ENCODE measurements around the gene P2RX6.
"Not testable (repeated sequence)": the region's sequence is repeated elsewhere in the genome, so short reads cannot be mapped to it uniquely, and the experiment has no call there.

P2RX6 gene

GRCh38 chr22:20968281-20968977 lies 46.5 kb upstream of the P2RX6 start:
- no peak for DNase-seq
- peaks cover 0 to 17% (median 11%) of the 10 kb centered on the region in 4 donors for H3K4me1 ChIP-seq
- no peaks in the 10 kb centered on the region for H3K9me3 ChIP-seq
- peaks cover 0 to 40% of the 10 kb centered on the region in 2 donors for H3K27me3 ChIP-seq
- H3K27ac ChIP-seq, result no peak overlapping the region
- H3K36me3 ChIP-seq, result no peaks in the 10 kb centered on the region
- TF ChIP-seq, protein P1, sequence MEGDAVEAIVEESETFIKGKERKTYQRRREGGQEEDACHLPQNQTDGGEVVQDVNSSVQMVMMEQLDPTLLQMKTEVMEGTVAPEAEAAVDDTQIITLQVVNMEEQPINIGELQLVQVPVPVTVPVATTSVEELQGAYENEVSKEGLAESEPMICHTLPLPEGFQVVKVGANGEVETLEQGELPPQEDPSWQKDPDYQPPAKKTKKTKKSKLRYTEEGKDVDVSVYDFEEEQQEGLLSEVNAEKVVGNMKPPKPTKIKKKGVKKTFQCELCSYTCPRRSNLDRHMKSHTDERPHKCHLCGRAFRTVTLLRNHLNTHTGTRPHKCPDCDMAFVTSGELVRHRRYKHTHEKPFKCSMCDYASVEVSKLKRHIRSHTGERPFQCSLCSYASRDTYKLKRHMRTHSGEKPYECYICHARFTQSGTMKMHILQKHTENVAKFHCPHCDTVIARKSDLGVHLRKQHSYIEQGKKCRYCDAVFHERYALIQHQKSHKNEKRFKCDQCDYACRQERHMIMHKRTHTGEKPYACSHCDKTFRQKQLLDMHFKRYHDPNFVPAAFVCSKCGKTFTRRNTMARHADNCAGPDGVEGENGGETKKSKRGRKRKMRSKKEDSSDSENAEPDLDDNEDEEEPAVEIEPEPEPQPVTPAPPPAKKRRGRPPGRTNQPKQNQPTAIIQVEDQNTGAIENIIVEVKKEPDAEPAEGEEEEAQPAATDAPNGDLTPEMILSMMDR (IDR thresholded peaks at IDR 0.05), result no peak
- H3K4me3 ChIP-seq, result no peak overlapping the region
- intact Hi-C loops (cut with DNase I; ENCODE audit: low total_unique reads), result loop anchor here (1.0 kb wide), 1 partner anchor 37 kb away; no protein-coding TSS in a partner anchor

- H3K9me3 ChIP-seq, result no peaks in the 10 kb centered on the region
- H3K27me3 ChIP-seq, result peaks cover 0 to 36% of the 10 kb centered on the region in 2 donors
- H3K27ac ChIP-seq, result no peak overlapping the region
- TF ChIP-seq, protein P1 (IDR thresholded peaks at IDR 0.05), result no peak
- H3K4me1 ChIP-seq, result peaks cover 0 to 6% (median 0%) of the 10 kb centered on the region in 4 donors
- no peak overlapping the region for H3K4me3 ChIP-seq
- DNase-seq, result no peak
- H3K36me3 ChIP-seq, result no peaks in the 10 kb centered on the region
- intact Hi-C loops (cut with DNase I; ENCODE audit: low total_unique reads), result no loop called here
Measured at GRCh38 chr22:20970939-20971657, 43.9 kb upstream of the P2RX6 start.

DNA sequence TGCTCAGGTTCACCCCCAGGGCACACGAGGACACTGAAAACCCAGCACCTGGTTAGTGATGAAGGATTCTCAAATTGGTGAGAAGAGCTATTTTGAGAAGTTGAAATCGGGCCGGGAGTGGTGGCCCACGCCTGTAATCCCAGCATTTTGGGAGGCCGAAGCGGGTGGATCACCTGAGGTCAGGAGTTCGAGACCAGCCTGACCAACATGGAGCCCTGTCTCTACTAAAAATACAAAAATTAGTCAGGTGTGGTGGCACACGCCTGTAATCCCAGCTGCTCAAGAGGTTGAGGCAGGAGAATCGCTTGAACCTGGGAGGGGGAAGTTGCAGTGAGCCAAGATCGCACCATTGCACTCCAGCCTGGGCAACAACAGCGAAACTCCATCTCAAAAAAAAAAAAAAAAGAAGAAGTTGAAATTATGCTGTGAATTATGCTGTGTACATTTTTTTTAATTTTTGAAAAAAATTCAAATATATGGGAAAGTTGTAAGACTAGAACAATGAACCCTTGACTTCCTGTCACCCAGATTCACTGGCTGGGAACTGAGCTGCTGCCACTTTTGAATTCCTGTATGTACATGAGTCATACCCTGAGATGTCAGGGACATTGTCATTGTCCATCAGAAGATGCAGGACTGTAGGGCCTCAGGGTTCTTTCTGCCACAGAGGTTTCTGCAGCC lies 42.8 kb upstream of the P2RX6 start:
- H3K27ac ChIP-seq; H3K36me3 ChIP-seq; H3K4me1 ChIP-seq; intact Hi-C loops (cut with DNase I; ENCODE audit: low total_unique reads); H3K9me3 ChIP-seq; DNase-seq; H3K4me3 ChIP-seq: not testable (repeated sequence)
- H3K27me3 ChIP-seq, result peaks cover 0 to 35% of the 10 kb centered on the region in 2 donors

DNA sequence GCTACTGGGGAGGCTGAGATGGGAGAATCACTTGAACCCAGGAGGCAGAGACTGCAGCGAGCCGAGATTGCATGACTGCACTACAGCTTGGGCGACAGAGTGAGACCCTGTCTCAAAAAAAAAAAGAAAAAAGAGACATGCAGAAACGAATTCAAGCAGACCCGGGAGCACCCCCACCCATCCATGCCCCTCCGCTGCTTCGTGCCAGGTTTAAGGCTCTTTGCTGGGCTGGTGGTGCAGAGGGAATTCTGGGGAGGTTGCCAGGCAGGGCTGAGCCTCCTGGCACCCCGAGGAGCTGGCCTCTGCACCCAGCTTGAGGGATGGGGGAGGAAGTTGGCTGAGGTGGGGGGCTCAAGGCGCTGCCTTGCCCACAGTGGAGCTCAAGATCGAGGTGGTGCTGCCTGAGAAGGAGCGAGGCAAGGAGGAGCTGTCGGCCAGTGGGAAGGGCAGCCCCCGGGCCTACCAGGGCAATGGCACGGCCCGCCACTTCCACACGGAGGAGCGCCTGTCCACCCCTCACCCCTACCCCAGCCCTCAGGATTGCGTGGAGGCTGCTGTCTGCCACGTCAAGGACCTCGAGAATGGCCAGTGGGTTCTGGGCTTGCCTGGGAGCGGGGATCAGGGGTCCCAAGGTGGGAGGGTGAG lies 41.9 kb upstream of the P2RX6 start:
- intact Hi-C loops (cut with DNase I; ENCODE audit: low total_unique reads), result no loop called here
- DNase-seq, result no peak
- H3K36me3 ChIP-seq, result no peaks in the 10 kb centered on the region
- H3K4me1 ChIP-seq, result peaks cover 0 to 6% (median 0%) of the 10 kb centered on the region in 4 donors
- peaks cover 0 to under 1% (median 0%) of the 10 kb centered on the region in 3 donors for H3K9me3 ChIP-seq
- no peak overlapping the region for H3K4me3 ChIP-seq
- no peak overlapping the region for H3K27ac ChIP-seq
- H3K27me3 ChIP-seq, result peaks cover 0 to 42% of the 10 kb centered on the region in 2 donors
- TF ChIP-seq, protein P1 (IDR thresholded peaks at IDR 0.05), result no peak

- Histone ChIP-seq H3K27me3 (peaks cover 0 to 47% of the 10 kb centered on the region in 2 donors), H3K36me3 (no peaks in the 10 kb centered on the region), H3K9me3 (peaks cover 0 to 7% (median 0%) of the 10 kb centered on the region in 3 donors), H3K4me1 (peaks cover 0 to 2% (median 0%) of the 10 kb centered on the region in 4 donors), H3K27ac (no peak overlapping the region), H3K4me3 (no peak overlapping the region)
- TF ChIP-seq, protein P1 (IDR thresholded peaks at IDR 0.05), result no peak
- no peak for DNase-seq
- intact Hi-C loops (cut with DNase I; ENCODE audit: low total_unique reads), result no loop called here
Measured at GRCh38 chr22:20973634-20974286, 41.2 kb upstream of the P2RX6 start.
